Stimulated activated CD4-positive, alpha-beta T cell treated with anti-CD3 and anti-CD28 coated beads, Interleukin-1b, Interleukin-23, amount 100 ng/mL, for 4 hours (primary cell): ENCODE measurements around the gene IGLL5.

Experiments used
- DNase-seq, 2 donors: peaks; one replicate each; pipeline ENCODE4 v3.0.0-alpha.2; 2020; ENCODE audit warnings: low read depth in 2 of 2

The IGLL5 gene

DNA sequence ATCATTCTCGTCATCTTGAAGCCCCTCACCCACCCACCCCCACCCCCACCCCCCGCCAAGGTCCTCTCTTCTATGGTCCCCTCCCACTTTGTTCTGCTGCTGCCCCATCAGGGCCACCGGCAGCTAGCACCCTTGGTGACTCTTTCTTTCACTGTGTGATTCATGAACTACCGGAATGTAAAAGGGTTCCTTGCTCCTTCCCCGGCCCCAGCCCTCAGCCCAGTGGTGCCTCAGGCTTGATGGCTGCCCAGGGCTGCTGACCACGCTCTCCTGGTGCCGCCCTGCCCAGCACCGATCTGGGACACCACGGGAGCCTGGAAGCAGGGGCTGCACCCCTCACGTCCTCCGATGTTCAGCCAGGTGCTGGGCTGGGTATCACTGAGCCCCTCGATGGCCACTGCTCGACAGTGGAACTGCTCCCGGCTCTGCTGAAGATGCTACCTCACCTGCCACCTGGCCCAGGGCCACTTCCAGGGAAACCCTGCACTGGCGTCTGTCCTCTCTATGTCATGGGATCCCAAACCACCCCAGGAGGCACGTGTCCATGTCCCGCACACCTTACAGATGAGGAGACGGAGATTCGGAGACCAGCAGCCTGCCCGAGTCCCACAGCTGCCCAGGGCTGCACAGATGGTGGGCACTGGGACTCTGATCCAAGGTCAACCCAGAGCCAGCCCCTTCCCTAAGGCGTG lies 39.7 kb downstream of the IGLL5 start:
- DNase-seq = no peak

DNA sequence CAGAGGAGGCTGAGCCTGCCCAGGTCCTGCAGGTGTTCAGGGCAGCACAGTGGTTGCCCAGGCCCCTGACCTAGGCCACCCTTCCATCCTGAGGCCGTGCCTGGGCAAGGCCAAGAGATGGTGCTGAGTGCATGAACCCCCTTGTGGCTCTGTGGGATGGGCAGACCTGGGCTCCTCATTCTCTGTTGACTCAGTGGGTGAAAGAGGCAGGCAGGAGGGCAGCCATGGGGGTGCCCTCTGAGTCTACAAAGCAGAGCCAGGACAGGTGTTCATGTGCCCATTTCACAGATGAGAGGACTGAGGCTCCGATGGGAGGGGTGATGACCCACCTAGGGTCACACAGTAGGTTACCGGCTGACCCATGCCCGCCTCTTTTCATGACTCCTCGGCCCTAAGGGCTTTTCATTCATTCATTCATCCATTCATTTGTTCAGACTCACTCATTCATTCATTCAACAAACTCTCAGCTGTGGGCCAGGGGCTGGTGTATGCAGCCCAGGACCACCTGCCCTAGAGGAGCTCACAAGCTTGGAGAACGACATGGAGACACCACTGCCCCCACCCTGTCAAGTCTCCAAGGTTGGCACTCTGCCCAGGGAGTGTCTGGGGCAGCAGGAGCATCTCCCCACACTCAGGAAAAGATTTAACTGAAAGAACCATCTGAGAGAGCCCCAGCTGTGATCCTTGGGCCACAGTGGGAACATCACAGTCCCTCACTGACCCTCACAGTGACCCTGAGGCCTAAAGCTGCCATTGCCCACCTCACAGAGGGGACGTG lies 40.5 kb downstream of the IGLL5 start:
- DNase-seq = no peak

DNA sequence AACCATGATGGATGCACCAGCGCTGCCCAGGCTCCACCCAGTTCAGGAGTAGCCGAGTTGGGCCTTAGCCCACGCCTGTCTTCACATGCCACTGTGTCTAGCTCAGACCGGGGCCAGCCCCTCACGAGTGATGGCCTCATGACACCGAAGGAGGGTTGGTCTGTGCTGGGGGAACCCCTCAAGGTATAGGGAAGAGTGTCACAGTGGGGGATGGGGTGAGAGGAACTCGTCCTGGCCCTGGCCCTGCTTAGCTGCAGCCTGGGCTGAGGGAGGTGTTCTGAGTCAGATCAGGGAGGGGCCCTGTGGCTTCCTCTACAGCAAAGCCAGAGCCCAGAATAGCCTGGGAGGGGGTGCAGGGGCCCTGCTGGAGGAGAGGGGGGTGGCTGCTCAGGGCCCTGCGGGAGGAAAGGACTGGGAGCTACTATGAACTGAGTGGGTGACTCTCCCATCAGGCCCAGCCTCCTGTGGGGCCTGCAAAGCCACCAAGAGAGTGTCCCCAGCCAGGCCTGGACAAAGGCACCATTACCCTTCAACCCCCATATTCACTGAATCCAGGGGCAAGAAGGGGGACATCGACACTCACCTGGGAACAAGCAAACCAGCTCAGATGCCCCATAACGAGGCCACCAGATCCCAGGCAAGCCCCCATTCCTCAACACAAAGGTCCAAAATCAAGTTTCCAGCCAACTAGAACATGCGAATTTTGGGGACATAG lies 41.2 kb downstream of the IGLL5 start:
- DNase-seq = no peak

DNA sequence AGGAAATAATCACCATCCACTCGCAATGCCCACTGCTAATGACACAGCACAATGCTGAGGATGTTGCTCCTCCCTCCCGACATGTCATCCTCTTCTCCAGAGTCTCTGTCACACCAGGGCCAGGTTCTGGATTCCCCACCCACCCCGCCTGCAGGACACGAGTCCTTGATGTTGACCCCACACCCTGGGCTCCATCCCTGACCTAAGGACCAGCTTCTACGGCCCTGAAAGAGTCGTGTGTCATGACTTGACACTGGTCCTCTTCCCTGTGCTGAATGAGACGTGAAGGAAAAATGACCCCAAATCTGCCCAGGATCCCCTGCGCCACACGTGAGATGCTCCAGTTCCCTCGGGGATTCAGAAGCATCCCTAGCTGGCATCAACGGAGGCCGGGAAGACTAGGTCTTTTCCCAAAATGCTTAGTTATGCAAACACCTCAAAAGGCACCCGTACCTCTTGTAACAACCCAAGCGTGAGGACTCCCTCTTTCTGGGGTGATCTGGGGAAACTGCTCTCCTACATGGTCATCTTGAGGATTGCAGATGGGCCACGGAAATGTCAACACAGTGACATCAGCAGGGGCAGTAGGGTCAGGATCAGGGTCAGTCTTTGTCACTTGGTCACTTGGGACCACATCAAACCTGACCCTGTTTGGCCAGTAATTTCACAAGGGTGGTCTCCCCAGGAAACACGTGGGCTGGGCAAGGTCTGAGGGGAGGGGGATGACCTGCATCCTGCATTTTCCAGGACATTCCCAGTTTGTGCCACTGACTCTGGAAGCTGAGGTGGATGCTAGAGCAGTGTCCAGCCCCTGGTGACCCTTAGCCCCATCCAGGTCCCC lies 42.0 kb downstream of the IGLL5 start:
- DNase-seq = no peak

DNA sequence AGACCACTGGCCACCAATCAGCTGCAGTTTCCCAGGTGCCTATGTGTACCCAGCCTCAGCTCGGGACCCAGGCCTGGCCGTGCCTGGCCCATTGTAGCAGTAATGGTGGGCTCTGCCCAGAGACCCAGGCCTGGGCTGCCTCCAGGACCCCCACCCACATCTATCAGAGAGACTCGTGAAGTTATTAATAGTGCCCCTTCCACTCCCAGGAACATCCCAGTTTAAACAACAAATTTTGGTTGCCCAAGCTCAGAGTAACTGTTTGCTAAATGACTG lies 42.5 kb downstream of the IGLL5 start:
- DNase-seq = no peak

GRCh38 chr22:22930571-22931556 lies 43.2 kb downstream of the IGLL5 start:
- DNase-seq = no peak

DNA sequence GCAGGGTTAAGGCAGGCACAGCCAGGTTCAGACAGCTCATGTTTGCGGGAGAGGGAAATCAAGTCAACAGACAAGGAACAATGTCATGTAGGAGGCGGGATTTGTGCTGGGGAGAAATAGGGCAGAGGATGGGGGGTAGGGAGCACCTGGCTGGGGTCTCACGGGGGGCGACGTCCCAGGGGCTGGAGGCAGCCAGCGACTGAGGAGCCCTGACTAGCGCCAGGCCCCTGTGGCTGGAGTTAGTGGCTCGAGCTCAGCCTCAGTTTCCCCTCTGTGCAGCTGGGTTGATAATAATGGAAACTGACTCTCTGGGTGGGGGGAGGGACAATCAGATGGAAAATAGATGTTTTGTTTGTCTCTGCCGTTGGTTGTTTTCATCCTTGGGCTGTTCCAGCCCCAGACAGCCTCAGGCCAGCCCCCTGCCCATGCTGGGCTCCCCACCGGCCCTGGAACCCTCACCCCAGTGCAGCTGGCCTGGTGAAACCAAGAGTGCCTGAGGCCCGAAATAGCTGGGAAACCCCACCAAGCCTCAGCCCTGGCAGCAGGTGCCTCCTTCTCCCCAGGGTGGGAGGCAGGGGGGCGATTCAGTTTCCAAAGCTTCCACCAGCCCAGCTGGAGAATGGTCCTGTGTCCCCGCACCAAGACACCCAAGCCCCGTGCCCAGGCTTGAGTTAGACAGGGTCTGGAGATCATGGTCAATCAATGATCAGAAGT lies 44.1 kb downstream of the IGLL5 start:
- DNase-seq = no peak

DNA sequence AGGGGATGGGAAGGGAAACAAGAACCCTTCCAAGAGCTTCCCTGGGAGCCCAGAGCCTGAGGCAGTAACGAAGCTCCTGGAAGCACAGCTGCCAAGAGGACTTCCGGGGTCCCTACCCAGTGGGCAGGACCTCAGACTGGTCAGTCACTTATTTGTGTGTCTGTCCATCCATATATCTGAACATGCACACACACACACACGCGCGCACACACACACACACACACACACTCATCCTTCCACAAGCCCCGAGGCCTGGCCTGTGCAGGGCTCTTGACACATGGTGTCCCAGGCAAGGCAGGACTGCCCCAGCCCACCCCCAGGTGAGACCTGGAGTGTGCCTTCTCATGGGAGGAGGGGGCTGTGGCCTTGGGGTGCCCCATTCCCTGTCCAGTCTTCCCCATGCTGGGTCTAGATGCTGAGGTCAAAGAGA lies 44.9 kb downstream of the IGLL5 start:
- DNase-seq = no peak

- no peak for DNase-seq
Measured at GRCh38 chr22:22933100-22933806, 45.6 kb downstream of the IGLL5 start.

DNA sequence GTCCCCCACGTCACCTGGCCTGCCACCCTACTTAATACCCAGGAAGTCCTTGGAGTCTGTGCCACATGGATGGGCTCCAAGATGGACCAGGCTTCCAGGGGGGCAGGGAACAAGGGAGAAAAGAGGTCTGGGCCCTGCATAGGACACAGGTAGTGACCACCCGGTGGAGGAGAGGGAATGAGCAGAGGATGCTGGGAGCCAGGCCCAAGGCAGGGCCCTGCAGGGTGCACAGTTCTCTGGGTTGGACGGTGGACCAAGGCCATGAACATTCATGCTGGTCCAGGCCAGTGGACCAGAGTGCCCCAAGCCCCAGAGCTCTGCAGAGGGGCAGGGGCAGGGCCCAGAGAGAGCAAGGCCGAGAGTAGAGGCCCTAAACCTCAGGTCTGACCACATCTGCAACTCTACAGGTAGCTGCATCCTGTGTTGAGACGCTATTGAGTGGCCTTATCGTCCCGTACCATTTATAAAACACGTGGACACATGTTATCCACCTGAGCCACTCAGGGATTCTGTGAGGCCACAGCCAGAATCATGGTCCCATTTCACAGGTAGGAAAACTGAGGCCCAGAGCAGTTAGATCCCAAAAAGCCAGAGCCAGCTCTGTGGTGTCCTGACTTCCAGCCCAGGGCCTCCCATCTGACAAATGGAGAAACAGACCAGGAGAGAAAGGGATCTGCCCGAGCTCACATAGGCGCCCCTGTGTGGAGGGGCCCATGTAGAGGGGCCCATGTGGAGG lies 46.4 kb downstream of the IGLL5 start:
- DNase-seq = no peak

GRCh38 chr22:22934543-22935055 lies 47.0 kb downstream of the IGLL5 start:
- DNase-seq = no peak

- no peak for DNase-seq
Measured at GRCh38 chr22:22935056-22935545, 47.5 kb downstream of the IGLL5 start.

- no peak for DNase-seq
Measured at GRCh38 chr22:22935546-22936157, 48.0 kb downstream of the IGLL5 start.

GRCh38 chr22:22936180-22936914 lies 48.7 kb downstream of the IGLL5 start:
- no peak for DNase-seq

- no peak for DNase-seq
Measured at GRCh38 chr22:22936915-22937656, 49.5 kb downstream of the IGLL5 start.

- no peak for DNase-seq
Measured at GRCh38 chr22:22937894-22938480, 50.4 kb downstream of the IGLL5 start.
